Adrenal gland (tissue), 12 donors: ENCODE measurements around the gene EFHC1. TPM values are rescaled to one million over a fixed set of nuclear protein-coding genes. Genes with fewer than 3 reads are reported as not detected.

Source experiments
- DNase-seq, 7 donors: peaks; one replicate each; pipeline ENCODE4 v3.0.0-alpha.2; 2019 to 2020
- H3K27ac ChIP-seq, 5 donors: fragments of 200-600 bp; sonication (generic) in 4 of 5; 1 replicate in 3 of 5; 2 replicates in 2 of 5; pipeline versions ENCODE4 v1.5.1 to v1.8.0; 2016 to 2020; ENCODE audit warnings: mild to moderate bottlenecking in 1 of 5
- H3K27me3 ChIP-seq: fragments of 200-600 bp; 2 replicates; pipeline ENCODE4 v1.8.0; 2021
- H3K36me3 ChIP-seq, 2 donors: fragments of 200-600 bp; replicated peaks in 1 of 2; 1 replicate in 1 of 2; 2 replicates in 1 of 2; pipeline versions ENCODE4 v1.5.1 to v1.8.0; 2018 to 2022
- H3K4me1 ChIP-seq, 2 donors: fragments of 200-600 bp; replicated peaks in 1 of 2; 1 replicate in 1 of 2; 2 replicates in 1 of 2; pipeline versions ENCODE4 v1.5.1 to v1.8.0; 2018 to 2021
- H3K4me3 ChIP-seq, 4 donors: fragments of 200-600 bp; sonication (generic) in 3 of 4; one replicate each; pipeline ENCODE4 v1.5.1; 2016 to 2018
- H3K9me3 ChIP-seq, 3 donors: fragments of 200-600 bp; sonication (generic) in 1 of 3; replicated peaks in 1 of 3; 1 replicate in 2 of 3; 2 replicates in 1 of 3; pipeline versions ENCODE4 v1.5.1 to v1.8.0; 2016 to 2021
- CTCF ChIP-seq, 6 experiments: fragments of 450-650 bp in 4 of 6; fragments of 200-600 bp in 2 of 6; sonication (generic) in 1 of 6; IDR thresholded peaks; 1 replicate in 5 of 6; 2 replicates in 1 of 6; pipeline versions ENCODE4 v1.5.1 to v1.8.0; 2016 to 2021; ENCODE audit warnings: antibody characterized with exemption in 6 of 6, mild to moderate bottlenecking in 2 of 6, moderate library complexity in 1 of 6
- POLR2A ChIP-seq, 2 donors: fragments of 450-650 bp; IDR thresholded peaks; one replicate each; pipeline ENCODE4 v1.6.1; 2017; ENCODE audit warnings: antibody characterized with exemption in 2 of 2, mild to moderate bottlenecking in 2 of 2, moderate library complexity in 1 of 2
- WGBS, 4 donors: extraction: QIAGEN DNeasy Blood & Tissue Kit in 2 of 4; methylation state at CpG; one replicate each; pipeline versions ENCODE4 v1.1.5 to v1.1.7; 2013 to 2017; 5-methylcytosine and 5-hydroxymethylcytosine counted together
- intact Hi-C, 2 donors: fragments of 100-400 bp; cut with DNase I; formaldehyde crosslinking; loops; one replicate each; pipeline versions ENCODE4 v1.14.1 to v1.15.0; 2022 to 2023
- polyA plus RNA-seq, 3 donors: library from polyadenylated mRNA; stranded (reverse); fragments of 200-250 nt in 2 of 3; fragments of 350-450 nt in 1 of 3; fragmentation: Illumina TruSeq in 1 of 3; extraction: RNeasy Lipid Tissue Mini Kit (QIAGEN cat#74804) in 1 of 3; gene quantifications; one replicate each; pipeline ENCODE4 v1.2.3, GENCODE V29; 2013 to 2014
- total RNA-seq, 9 donors: library from RNA; depleted of rRNA in 4 of 9; stranded (reverse); fragments of >200 nt in 4 of 9; fragments of 120-200 nt in 1 of 9; fragmentation: NEBNext Ultra II Directional in 1 of 9; extraction: Animal tissue kit (Norgen Biotek cat#: 25700) in 1 of 9; gene quantifications; one replicate each; pipeline versions ENCODE4 v1.1.0 to v1.2.4, GENCODE V29; 2013 to 2023
- donor health status: healthy with polysubstance abuse.
- donor health status: Bipolar disorder and iron deficiency.
- donor health status: DM: yes; HTN: yes; CAD: no.
- donor health status: DM: no; HTN: no; CAD: no.
- donor health status: DM: no; HTN: no; CAD: no.
- donor health status: DM: yes; HTN: yes; CAD: no.

The EFHC1 gene
- total and polyA plus RNA-seq, 12 donors, result 4.0 to 47.9 (median 16.8) TPM

- Histone ChIP-seq H3K36me3 (peaks cover 0 to 13% of the 10 kb centered on the region in 2 donors), H3K27ac (no peak overlapping the region), H3K4me3 (no peak overlapping the region), H3K4me1 (peaks cover 0 to 4% of the 10 kb centered on the region in 2 donors), H3K9me3 (no peaks in the 10 kb centered on the region), H3K27me3 (no peaks in the 10 kb centered on the region)
- intact Hi-C loops, result no loop called here
- TF ChIP-seq POLR2A (IDR thresholded peaks at IDR 0.05) (no peak), CTCF (IDR thresholded peaks at IDR 0.05) (no peak)
- no peak for DNase-seq
- 62 to 83% (median 80%) methylated on average over 1 of the region's 1 CpG for WGBS, 4 donors
These were observed 78.9 kb downstream of the EFHC1 start for GRCh38 chr6:52499026-52499425.

GRCh38 chr6:52499681-52500236, 79.6 kb downstream of the EFHC1 start:
- Histone ChIP-seq H3K4me1 (peaks cover 5 to 11% of the 10 kb centered on the region in 2 donors), H3K27me3 (no peaks in the 10 kb centered on the region), H3K36me3 (peaks cover 0 to 13% of the 10 kb centered on the region in 2 donors), H3K4me3 (no peak overlapping the region), H3K9me3 (no peaks in the 10 kb centered on the region), H3K27ac (no peak overlapping the region)
- TF ChIP-seq POLR2A (IDR thresholded peaks at IDR 0.05) (no peak), CTCF (IDR thresholded peaks at IDR 0.05) (no peak)
- 94 to 97% (median 95%) methylated on average over 11 of the region's 11 CpGs for WGBS, 4 donors
- DNase-seq, result no peak
- intact Hi-C loops, result loop anchor here in 1 of 2 donors (10.0 kb wide), 2 partner anchors 75 kb away; partner anchors contain the start of genes EFHC1 and TRAM2

- no peak overlapping the region for H3K27ac ChIP-seq
- intact Hi-C loops, result loop anchor here in 1 of 2 donors (10.0 kb wide), 2 partner anchors 74 to 76 kb away; partner anchors contain the start of genes EFHC1 and TRAM2
- WGBS, 4 donors, result 80 to 88% (median 85%) methylated on average over 9 of the region's 9 CpGs
- H3K4me3 ChIP-seq, result no peak overlapping the region
- TF ChIP-seq POLR2A (IDR thresholded peaks at IDR 0.05) (no peak), CTCF (IDR thresholded peaks at IDR 0.05) (no peak)
- H3K36me3 ChIP-seq, result peaks cover 0 to 13% of the 10 kb centered on the region in 2 donors
- H3K4me1 ChIP-seq, result peaks cover 5 to 11% of the 10 kb centered on the region in 2 donors
- no peak for DNase-seq
- no peaks in the 10 kb centered on the region for H3K27me3 ChIP-seq
- no peaks in the 10 kb centered on the region for H3K9me3 ChIP-seq
These were observed 80.3 kb downstream of the EFHC1 start for GRCh38 chr6:52500238-52501129.

GRCh38 chr6:52502306-52503029, 82.3 kb downstream of the EFHC1 start:
- 90 to 96% (median 95%) methylated on average over 11 to 20 of the region's 20 CpGs for whole genome bisulfite sequencing, 4 donors
- Histone ChIP-seq H3K36me3 (peaks cover 0 to 20% of the 10 kb centered on the region in 2 donors), H3K27ac (no peak overlapping the region), H3K4me3 (no peak overlapping the region), H3K27me3 (no peaks in the 10 kb centered on the region), H3K4me1 (peaks cover 5 to 11% of the 10 kb centered on the region in 2 donors), H3K9me3 (no peaks in the 10 kb centered on the region)
- TF ChIP-seq POLR2A (IDR thresholded peaks at IDR 0.05), result no peak
- no peak for TF ChIP-seq CTCF (IDR thresholded peaks at IDR 0.05)
- no peak for DNase-seq
- intact Hi-C loops, result loop anchor here in 1 of 2 donors (10.0 kb wide), 2 partner anchors 72 to 78 kb away; partner anchors contain the start of genes EFHC1 and TRAM2
